Endothelial cell of umbilical vein (primary cell): Measurements from ENCODE around the gene RTN4RL1. TPM values are rescaled to one million over a fixed set of nuclear protein-coding genes. Genes with fewer than 3 reads are reported as not detected.

ENCODE experiments used
- BruUV-seq: library from RNA; stranded (reverse); fragments of 400-500 nt; replicated peaks from 2 replicates; lab custom pipeline; 2021; lab: Mats Ljungman, UMichigan
- CTCF ChIA-PET: fragments of 300-600, 350-600 bp; sonication (Branson Sonifier 250); formaldehyde crosslinking; loops from one replicate; lab custom pipeline; 2021; ENCODE audit warnings: antibody characterized with exemption, inconsistent platforms; lab: Charles Lee
- POLR2A ChIA-PET: fragments of 300-600, 350-600 bp; sonication (Branson Sonifier 250); formaldehyde crosslinking; loops from one replicate; lab custom pipeline; 2021; ENCODE audit warnings: antibody characterized with exemption, inconsistent platforms; lab: Charles Lee
- DNase-seq: peaks from one replicate; pipeline ENCODE4 v3.0.0-alpha.2; 2011; ENCODE audit warnings: low read depth, low spot score
- FAIRE-seq: peaks from 2 replicates; lab custom pipeline; 2011; peaks lifted over from hg19 to GRCh38; lab: Jason Lieb, UNC
- H2AFZ ChIP-seq: 2 replicates; pipeline ENCODE4 v1.6.0; 2012; ENCODE audit warnings: low read depth, low read length, control low read depth, inconsistent platforms
- H3K27ac ChIP-seq: 2 replicates; pipeline ENCODE4 v1.5.1; 2011; ENCODE audit warnings: low read depth, mild to moderate bottlenecking, control low read depth, low read length, moderate library complexity; ENCODE audit not compliant: insufficient read depth
- H3K27me3 ChIP-seq, 2 experiments: 2 replicates each; pipeline versions ENCODE4 v1.6.0 to v1.6.1; 2011; ENCODE audit warnings: low read length in 2 of 2, mixed read lengths in 1 of 2; ENCODE audit not compliant: control insufficient read depth in 2 of 2, insufficient read depth in 2 of 2
- H3K36me3 ChIP-seq, 2 experiments: 2 replicates in 1 of 2; 3 replicates in 1 of 2; pipeline ENCODE4 v1.5.1; 2011; ENCODE audit warnings: low read length in 2 of 2, mild to moderate bottlenecking in 1 of 2, moderate library complexity in 1 of 2; ENCODE audit not compliant: control insufficient read depth in 2 of 2, insufficient read depth in 2 of 2; ENCODE audit errors: extremely low read depth in 1 of 2
- H3K4me1 ChIP-seq: 3 replicates; pipeline ENCODE4 v1.5.1; 2011; ENCODE audit warnings: mild to moderate bottlenecking, low read length; ENCODE audit not compliant: control insufficient read depth, insufficient read depth; ENCODE audit errors: extremely low read depth
- H3K4me2 ChIP-seq: 2 replicates; pipeline ENCODE4 v1.6.1; 2011; ENCODE audit warnings: low read length, control low read depth, mixed read lengths; ENCODE audit not compliant: insufficient read depth
- H3K4me3 ChIP-seq, 3 experiments: fragments of 200-600 bp in 1 of 3; sonication (generic), shearing (Covaris generic) in 1 of 3; replicated peaks in 1 of 3; 2 replicates each; pipeline ENCODE4 v1.5.1; 2011 to 2016; ENCODE audit warnings: control low read depth in 3 of 3, low read length in 3 of 3, mild to moderate bottlenecking in 2 of 3, inconsistent platforms in 1 of 3, low read depth in 1 of 3, moderate library complexity in 1 of 3; ENCODE audit not compliant: insufficient read depth in 1 of 3
- H3K79me2 ChIP-seq: 2 replicates; pipeline ENCODE4 v1.6.0; 2012; ENCODE audit warnings: low read length, inconsistent platforms; ENCODE audit not compliant: control insufficient read depth, insufficient read depth
- H3K9ac ChIP-seq: replicated peaks from 2 replicates; pipeline ENCODE3; 2011; ENCODE audit warnings: low read length, control low read depth; ENCODE audit not compliant: insufficient read depth; ENCODE audit errors: extremely low read depth
- H3K9me1 ChIP-seq: replicated peaks from 3 replicates; pipeline ENCODE4 v1.6.0; 2011; ENCODE audit warnings: mild to moderate bottlenecking, low read length; ENCODE audit not compliant: control insufficient read depth, insufficient read depth; ENCODE audit errors: extremely low read depth
- H3K9me3 ChIP-seq: replicated peaks from 2 replicates; pipeline ENCODE4 v1.5.1; 2012; ENCODE audit warnings: low read length, inconsistent platforms; ENCODE audit not compliant: control insufficient read depth, insufficient read depth
- H4K20me1 ChIP-seq: replicated peaks from 2 replicates; pipeline ENCODE3; 2011; ENCODE audit warnings: mild to moderate bottlenecking, low read length; ENCODE audit not compliant: control insufficient read depth, insufficient read depth; ENCODE audit errors: extremely low read depth
- CTCF ChIP-seq, 2 donors: IDR thresholded peaks; 1 replicate in 1 of 2; 2 replicates in 1 of 2; pipeline ENCODE4 v1.5.1; 2011; ENCODE audit warnings: low read length in 2 of 2, mild to moderate bottlenecking in 2 of 2, moderate library complexity in 2 of 2, control low read depth in 1 of 2, inconsistent platforms in 1 of 2, low read depth in 1 of 2; ENCODE audit not compliant: insufficient read depth in 1 of 2; ENCODE audit errors: extremely low read depth in 1 of 2
- EZH2 ChIP-seq: IDR thresholded peaks from 2 replicates; pipeline ENCODE4 v1.6.1; 2012; ENCODE audit warnings: borderline replicate concordance, low read depth, mild to moderate bottlenecking, moderate library complexity, low read length, inconsistent platforms; ENCODE audit not compliant: severe bottlenecking
- GATA2 ChIP-seq: IDR thresholded peaks from 2 replicates; pipeline ENCODE4 v1.7.0; 2011; ENCODE audit warnings: low read depth, mild to moderate bottlenecking, moderate library complexity, mixed read lengths, low read length; ENCODE audit not compliant: insufficient read length, insufficient read depth
- JUN ChIP-seq: IDR thresholded peaks from 2 replicates; pipeline ENCODE4 v1.6.1; 2011; ENCODE audit warnings: borderline replicate concordance, low read depth; ENCODE audit not compliant: insufficient read length, insufficient read depth
- dilution Hi-C: fragments of 300-500 bp; cut with MboI; formaldehyde crosslinking; loops from one replicate; pipeline ENCODE4 v1.15.0; 2019; ENCODE audit warnings: low sequenced_read_pairs; ENCODE audit not compliant: extremely low pct_ligation_motif_present
- intact Hi-C: fragments of 100-400 bp; cut with micrococcal nuclease; formaldehyde crosslinking; loops from one replicate; pipeline ENCODE4 v1.10.0; 2022
- polyA plus RNA-seq, 4 experiments: library from polyadenylated mRNA; depleted of rRNA in 3 of 4; stranded (reverse) in 3 of 4; unstranded in 1 of 4; fragments of >200 nt; gene quantifications; 2 replicates each; pipeline versions ENCODE4 v1.2.1 to v1.2.3, GENCODE V29; 2011 to 2012; ENCODE audit warnings: missing spikeins in 1 of 4
- total RNA-seq: library from RNA; stranded (reverse); gene quantifications from 2 replicates; pipeline ENCODE4 v1.2.3, GENCODE V29; 2021
- TF ChIP-seq, protein P1 (sequence below): IDR thresholded peaks from 2 replicates; pipeline ENCODE4 v1.6.1; 2011; ENCODE audit not compliant: insufficient read depth, insufficient read length

RTN4RL1 gene
- total and polyA plus RNA-seq, 2 donors (not counting 3 experiments of a cell fraction or from before 2014, with no cell fraction given) = 0.04 TPM; not detected in 1

DNA sequence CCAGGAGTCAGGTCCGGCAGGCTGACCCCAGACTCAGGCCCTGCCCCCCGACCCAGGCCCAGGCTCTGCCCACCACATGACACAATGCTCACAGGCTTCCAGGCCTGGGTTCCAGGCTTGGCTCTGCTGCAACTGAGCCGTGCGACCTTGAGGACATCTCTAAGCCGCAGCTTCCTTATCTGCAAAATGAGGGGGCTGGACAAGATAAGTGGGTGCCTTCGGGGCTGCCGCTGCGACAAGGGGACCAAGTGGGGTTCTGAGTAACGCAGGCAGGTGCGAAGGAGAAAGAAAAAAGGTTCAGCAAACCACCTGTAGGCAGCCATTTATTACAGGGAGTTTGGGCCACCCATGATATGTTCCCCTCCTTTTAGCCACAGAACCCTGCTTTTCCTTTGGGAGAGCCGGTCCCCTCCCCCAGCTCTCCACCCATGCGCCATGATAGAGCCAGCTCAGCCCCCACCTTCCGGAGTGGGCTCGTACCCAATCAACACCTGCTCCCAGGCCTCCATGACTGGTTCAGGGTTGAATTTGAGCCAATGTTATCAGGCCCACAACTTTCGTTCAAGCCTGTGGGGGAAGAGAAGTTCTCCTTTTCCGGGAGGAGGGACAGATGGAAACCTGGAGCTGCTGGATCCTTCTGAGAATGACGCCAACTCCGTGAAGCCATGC lies 38.2 kb downstream of the RTN4RL1 start:
- H3K9me3 ChIP-seq = no peaks in the 10 kb centered on the region
- H3K4me3 ChIP-seq = no peak overlapping the region
- no peak overlapping the region for H3K27ac ChIP-seq
- no peaks in the 10 kb centered on the region for H3K9me1 ChIP-seq
- intact Hi-C loops (no loop called here), dilution Hi-C loops (no loop called here)
- no peak overlapping the region for H2AFZ ChIP-seq
- POLR2A ChIA-PET = no interaction called here
- H3K36me3 ChIP-seq = no peaks in the 10 kb centered on the region
- FAIRE-seq = no peak
- CTCF ChIA-PET = no interaction called here
- H3K4me1 ChIP-seq = no peaks in the 10 kb centered on the region
- BruUV-seq = no TSS peak
- TF ChIP-seq JUN (no peak), EZH2 (no peak), CTCF (IDR thresholded peaks at IDR 0.05; ENCODE audit: extremely low read depth in 1 of 2, insufficient read depth in 1 of 2, low read depth in 1 of 2, low read length in 2 of 2) (no peak)
- TF ChIP-seq, protein P1, sequence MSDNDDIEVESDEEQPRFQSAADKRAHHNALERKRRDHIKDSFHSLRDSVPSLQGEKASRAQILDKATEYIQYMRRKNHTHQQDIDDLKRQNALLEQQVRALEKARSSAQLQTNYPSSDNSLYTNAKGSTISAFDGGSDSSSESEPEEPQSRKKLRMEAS = no peak
- H3K4me2 ChIP-seq = no peak overlapping the region
- H3K27me3 ChIP-seq = no peaks in the 10 kb centered on the region
- no peaks in the 10 kb centered on the region for H4K20me1 ChIP-seq
- H3K79me2 ChIP-seq = no peaks in the 10 kb centered on the region
- no peak overlapping the region for H3K9ac ChIP-seq
- no peak for DNase-seq

DNA sequence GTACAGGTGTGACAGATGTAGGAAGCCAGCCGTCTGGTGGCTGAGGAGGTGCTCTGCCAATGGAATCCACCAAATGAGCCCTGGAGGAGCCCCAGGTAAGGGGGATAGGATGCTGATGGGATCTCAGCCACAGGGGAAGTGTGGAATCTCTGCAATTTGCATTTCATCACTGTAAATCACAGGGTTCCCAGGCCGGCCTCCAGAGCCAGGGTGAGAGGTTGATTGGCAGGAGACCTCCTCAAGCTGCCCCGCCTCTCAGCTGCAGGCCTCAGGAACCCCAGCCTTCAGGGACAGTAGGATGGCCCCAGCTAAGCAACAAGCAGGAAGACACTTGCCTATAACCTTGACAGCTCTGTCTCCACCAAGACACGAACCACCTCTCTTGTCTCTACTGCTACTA lies 39.4 kb downstream of the RTN4RL1 start:
- Histone ChIP-seq H3K9me3 (no peaks in the 10 kb centered on the region), H3K36me3 (no peaks in the 10 kb centered on the region), H4K20me1 (no peaks in the 10 kb centered on the region), H3K79me2 (no peaks in the 10 kb centered on the region), H3K4me2 (no peak overlapping the region), H3K9ac (no peak overlapping the region), H3K27ac (no peak overlapping the region), H3K4me3 (no peak overlapping the region), H3K4me1 (no peaks in the 10 kb centered on the region), H2AFZ (no peak overlapping the region), H3K9me1 (no peaks in the 10 kb centered on the region), H3K27me3 (no peaks in the 10 kb centered on the region)
- CTCF ChIA-PET = interaction anchor here (0.6 kb wide), 1 partner anchor 171 kb away, joined by 3 read pairs; no protein-coding TSS in a partner anchor
- dilution Hi-C loops = no loop called here
- intact Hi-C loops = no loop called here
- DNase-seq (no peak), FAIRE-seq (no peak)
- POLR2A ChIA-PET = no interaction called here
- no TSS peak for BruUV-seq
- no peak for TF ChIP-seq GATA2
